ENCODE measurements around the gene SLC5A1. TPM values are rescaled to one million over a fixed set of nuclear protein-coding genes. Genes with fewer than 3 reads are reported as not detected.
"Not testable (repeated sequence)": the region's sequence is repeated elsewhere in the genome, so short reads cannot be mapped to it uniquely, and the experiment has no call there.

Gene SLC5A1
- total RNA-seq, 2 experiments from 2014 or later, result not detected

DNA sequence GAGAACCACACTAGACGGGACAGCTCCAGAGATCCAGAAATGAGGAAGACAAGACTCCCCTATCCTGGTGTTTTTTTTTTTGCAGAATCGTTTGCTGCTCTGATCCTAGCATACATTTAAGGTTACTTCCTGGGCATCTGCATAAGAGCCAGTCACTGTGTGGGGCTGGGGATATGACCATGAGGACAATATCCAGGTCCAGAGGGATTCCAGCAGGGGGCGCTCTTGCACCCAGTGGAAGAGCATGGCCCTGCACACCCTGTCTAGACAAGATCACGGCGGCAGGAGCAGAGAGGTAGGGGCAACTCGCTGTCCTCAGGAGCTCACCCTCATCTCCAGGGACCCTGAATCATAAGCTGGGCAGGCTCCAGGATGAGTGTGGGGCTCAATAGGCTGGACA lies 97.6 kb downstream of the SLC5A1 start:
- not testable (repeated sequence) for H3K4me3 Mint-ChIP-seq; H3K36me3 Mint-ChIP-seq (ENCODE audit: low read depth); H3K9me3 Mint-ChIP-seq; H3K27me3 Mint-ChIP-seq (ENCODE audit: low read depth); H3K27ac Mint-ChIP-seq
- intact Hi-C loops (cut with micrococcal nuclease), result loop anchor here (10.0 kb wide), 1 partner anchor 124 kb away; no protein-coding TSS in a partner anchor
- H3K4me1 Mint-ChIP-seq (ENCODE audit: low read depth), result peaks cover 49% of the 10 kb centered on the region
- CTCF ChIA-PET, result interaction anchor here (1.1 kb wide), 1 partner anchor 333 kb away, joined by 5 read pairs; no protein-coding TSS in a partner anchor
- peak; percentile 21 for DNase-seq

DNA sequence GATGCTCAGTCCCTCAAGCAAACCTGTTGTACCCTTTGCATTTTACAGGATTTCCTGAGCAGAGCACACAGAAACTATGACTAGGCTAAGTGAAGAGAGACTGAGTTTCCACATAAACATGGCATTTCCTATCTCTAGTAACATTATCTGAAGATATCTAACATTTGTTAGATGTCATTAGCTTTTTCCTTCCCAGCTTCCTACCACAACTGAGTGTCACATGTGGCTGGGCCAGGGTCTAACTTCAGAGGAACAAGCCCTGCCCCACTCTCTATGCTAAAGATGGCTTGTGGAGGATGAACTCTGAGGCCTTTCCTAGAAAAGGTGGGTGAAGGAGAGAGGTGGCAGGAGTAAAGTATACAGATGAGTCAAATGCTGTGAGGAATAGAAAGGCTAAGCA lies 99.5 kb downstream of the SLC5A1 start:
- Mint-ChIP-seq H3K27ac (peak overlapping the region; percentile 25), H3K9me3 (peaks cover 6% of the 10 kb centered on the region), H3K4me3 (no peak overlapping the region), H3K4me1 (ENCODE audit: low read depth) (peaks cover 45% of the 10 kb centered on the region), H3K36me3 (ENCODE audit: low read depth) (no peaks in the 10 kb centered on the region), H3K27me3 (ENCODE audit: low read depth) (no peaks in the 10 kb centered on the region)
- intact Hi-C loops (cut with micrococcal nuclease), result loop anchor here (1.0 to 10.0 kb wide), 3 partner anchors 64 to 270 kb away; partner anchors contain the start of gene RTCB
- CTCF ChIA-PET, result no interaction called here
- peak; percentile 25 for DNase-seq

DNA sequence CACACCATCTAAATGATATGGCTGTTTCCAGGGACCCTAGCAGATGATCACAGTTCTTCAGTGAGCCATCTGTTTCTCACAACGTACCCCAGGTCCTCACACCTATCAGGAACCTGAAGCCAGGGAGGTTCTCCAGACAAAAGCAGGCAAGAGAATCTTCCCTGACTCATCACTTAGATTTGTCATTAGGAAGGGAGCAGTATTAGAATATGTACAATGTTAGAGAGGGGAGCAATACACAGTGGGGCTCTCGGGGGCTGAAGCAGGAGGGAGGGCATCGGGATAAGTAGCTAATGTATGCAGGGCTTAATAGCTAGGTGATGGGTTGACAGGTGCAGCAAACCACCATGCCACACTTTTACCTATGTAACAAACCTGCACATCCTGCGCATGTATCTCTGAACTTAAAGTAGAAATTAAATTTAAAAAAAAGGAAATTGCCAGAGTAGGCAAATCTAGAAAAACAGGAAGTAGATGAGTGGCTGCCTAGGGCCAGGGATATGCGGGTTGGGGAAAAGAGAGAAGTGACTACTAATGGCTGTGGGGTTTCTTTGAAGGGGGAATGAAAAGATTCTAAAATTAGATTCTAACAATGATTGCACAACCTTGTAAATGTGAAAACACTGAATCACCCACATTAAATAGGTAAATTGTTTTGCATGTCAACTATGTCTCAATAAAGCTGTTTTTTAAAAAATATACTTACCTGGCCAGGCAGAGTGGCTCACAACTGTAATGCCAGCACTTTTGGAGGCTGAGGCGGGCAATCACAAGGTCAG lies 101.6 kb downstream of the SLC5A1 start:
- Mint-ChIP-seq H3K27ac (no peak overlapping the region), H3K36me3 (ENCODE audit: low read depth) (no peaks in the 10 kb centered on the region), H3K4me3 (no peak overlapping the region), H3K9me3 (peaks cover 7% of the 10 kb centered on the region), H3K27me3 (ENCODE audit: low read depth) (no peaks in the 10 kb centered on the region), H3K4me1 (ENCODE audit: low read depth) (peaks cover 37% of the 10 kb centered on the region)
- CTCF ChIA-PET, result interaction anchor here (0.9 kb wide), 1 partner anchor 122 kb away, joined by 3 read pairs; no protein-coding TSS in a partner anchor
- DNase-seq, result peak; percentile 37
- intact Hi-C loops (cut with micrococcal nuclease), result loop anchor here (10.0 kb wide), 1 partner anchor 120 kb away; no protein-coding TSS in a partner anchor

DNA sequence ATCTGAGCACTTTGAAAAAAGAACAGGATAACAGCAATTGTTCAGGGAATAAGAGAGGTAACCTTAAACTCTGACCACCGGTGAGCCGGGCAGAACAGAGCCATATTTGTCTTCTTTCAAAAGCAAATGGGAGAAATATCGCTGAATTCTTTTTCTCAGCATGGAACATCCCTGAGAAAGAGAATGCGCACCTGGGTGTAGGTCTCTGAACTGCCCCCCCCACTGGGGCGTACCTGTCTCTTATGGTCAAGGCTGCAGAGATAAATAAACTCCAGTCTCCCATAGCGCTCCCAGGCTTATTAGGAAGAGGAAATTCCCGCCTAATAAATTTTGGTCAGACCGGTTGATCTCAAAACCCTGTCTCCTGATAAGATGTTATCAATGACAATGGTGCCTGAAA lies 104.1 kb downstream of the SLC5A1 start:
- H3K27me3 Mint-ChIP-seq (ENCODE audit: low read depth); DNase-seq; H3K9me3 Mint-ChIP-seq; H3K27ac Mint-ChIP-seq; H3K4me3 Mint-ChIP-seq; H3K36me3 Mint-ChIP-seq (ENCODE audit: low read depth); CTCF ChIA-PET: not testable (repeated sequence)
- intact Hi-C loops (cut with micrococcal nuclease), result loop anchor here (10.0 kb wide), 1 partner anchor 118 kb away; no protein-coding TSS in a partner anchor
- peaks cover 29% of the 10 kb centered on the region for H3K4me1 Mint-ChIP-seq (ENCODE audit: low read depth)

DNA sequence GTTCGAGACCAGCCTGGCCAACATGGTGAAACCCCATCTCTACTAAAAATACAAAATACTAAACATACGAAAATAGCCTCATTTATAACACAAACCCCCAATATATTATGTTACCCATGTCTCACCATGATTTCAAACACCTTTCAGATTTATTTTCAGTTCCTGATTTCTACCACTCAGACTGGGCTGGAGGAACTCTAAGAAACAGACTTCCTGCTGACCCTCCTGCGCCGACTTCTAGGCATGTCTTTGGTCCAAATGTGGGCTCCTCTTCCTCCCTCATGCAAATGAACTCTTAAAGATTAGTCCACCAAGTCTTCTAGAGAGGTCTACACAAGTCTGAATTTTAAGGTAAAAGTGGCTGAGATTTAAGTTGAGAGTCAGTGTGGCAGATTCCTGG lies 105.3 kb downstream of the SLC5A1 start:
- CTCF ChIA-PET; DNase-seq; H3K36me3 Mint-ChIP-seq (ENCODE audit: low read depth); H3K27me3 Mint-ChIP-seq (ENCODE audit: low read depth); H3K4me3 Mint-ChIP-seq; H3K27ac Mint-ChIP-seq; H3K9me3 Mint-ChIP-seq: not testable (repeated sequence)
- intact Hi-C loops (cut with micrococcal nuclease), result loop anchor here (10.0 kb wide), 1 partner anchor 116 kb away; no protein-coding TSS in a partner anchor
- peaks cover 19% of the 10 kb centered on the region for H3K4me1 Mint-ChIP-seq (ENCODE audit: low read depth)

DNA sequence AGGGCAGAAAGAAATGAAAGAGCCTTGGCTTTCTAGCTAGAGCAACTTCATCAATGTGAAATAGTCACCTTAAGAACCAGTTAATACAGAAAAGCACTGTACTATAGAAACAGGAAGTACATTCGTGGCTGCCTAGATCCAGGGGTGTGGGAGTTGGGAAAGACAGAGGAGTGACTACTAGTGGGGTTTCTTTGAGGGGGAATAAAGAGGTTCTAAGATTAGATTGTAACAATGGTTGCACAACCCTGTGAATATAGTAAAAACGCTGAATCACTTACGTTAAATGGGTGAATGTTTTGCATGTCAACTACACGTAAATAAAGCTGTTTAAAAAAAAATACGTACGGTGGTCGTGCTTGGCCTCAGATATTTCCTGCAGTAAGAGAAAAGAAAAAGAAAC lies 107.6 kb downstream of the SLC5A1 start:
- H3K36me3 Mint-ChIP-seq (ENCODE audit: low read depth); H3K4me3 Mint-ChIP-seq; H3K27ac Mint-ChIP-seq; intact Hi-C loops (cut with micrococcal nuclease); DNase-seq; H3K4me1 Mint-ChIP-seq (ENCODE audit: low read depth); H3K9me3 Mint-ChIP-seq; H3K27me3 Mint-ChIP-seq (ENCODE audit: low read depth): not testable (repeated sequence)
- CTCF ChIA-PET, result interaction anchor here (1.0 kb wide), 1 partner anchor 52 kb away, joined by 3 read pairs; no protein-coding TSS in a partner anchor

DNA sequence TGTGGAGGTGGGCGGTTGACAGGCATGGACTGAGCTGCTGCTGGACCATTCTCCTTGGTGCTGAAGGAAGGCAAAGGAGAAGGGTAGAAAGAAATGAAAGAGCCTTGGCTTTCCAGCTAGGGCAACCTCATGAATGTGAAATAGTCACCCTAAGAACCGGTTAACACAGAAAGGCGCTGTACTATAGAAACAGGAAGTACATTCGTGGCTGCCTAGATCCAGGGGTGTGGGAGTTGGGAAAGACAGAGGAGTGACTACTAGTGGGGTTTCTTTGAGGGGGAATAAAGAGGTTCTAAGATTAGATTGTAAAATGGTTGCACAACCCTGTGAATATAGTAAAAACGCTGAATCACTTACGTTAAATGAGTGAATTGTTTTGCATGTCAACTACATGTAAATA lies 108.6 kb downstream of the SLC5A1 start:
- not testable (repeated sequence) for DNase-seq

DNA sequence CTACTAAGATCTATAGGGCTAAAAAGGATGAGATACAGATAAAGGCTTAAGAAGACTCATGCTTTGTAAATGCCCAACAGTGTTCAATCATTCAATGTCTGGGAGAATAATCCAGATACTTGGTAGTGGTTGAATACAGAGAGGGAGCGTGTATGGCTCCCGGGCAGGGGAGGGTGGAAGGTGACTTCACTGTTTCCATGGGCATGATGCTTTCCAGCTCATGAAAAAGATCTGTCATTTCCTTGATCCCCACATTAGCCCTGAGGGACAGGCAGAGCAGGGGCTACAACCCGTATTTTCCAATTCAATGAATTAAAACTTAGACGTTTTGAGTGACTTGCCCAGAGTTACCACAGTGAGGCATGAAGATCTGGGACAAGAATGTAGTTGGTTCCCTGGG lies 111.7 kb downstream of the SLC5A1 start:
- H3K4me3 Mint-ChIP-seq; CTCF ChIA-PET; intact Hi-C loops (cut with micrococcal nuclease); H3K27me3 Mint-ChIP-seq (ENCODE audit: low read depth); H3K36me3 Mint-ChIP-seq (ENCODE audit: low read depth); H3K4me1 Mint-ChIP-seq (ENCODE audit: low read depth); H3K27ac Mint-ChIP-seq; H3K9me3 Mint-ChIP-seq; DNase-seq: not testable (repeated sequence)

More for the DNA sequence above, 108.6 kb downstream of the SLC5A1 start:
- CTCF ChIA-PET, result interaction anchor here (0.6 to 1.0 kb wide), 2 partner anchors 51 to 73 kb away, joined by 3 read pairs; no protein-coding TSS in a partner anchor
- H3K4me1 Mint-ChIP-seq (ENCODE audit: low read depth); H3K9me3 Mint-ChIP-seq; H3K4me3 Mint-ChIP-seq; H3K27me3 Mint-ChIP-seq (ENCODE audit: low read depth); H3K27ac Mint-ChIP-seq; H3K36me3 Mint-ChIP-seq (ENCODE audit: low read depth); intact Hi-C loops (cut with micrococcal nuclease): not testable (repeated sequence)

DNA sequence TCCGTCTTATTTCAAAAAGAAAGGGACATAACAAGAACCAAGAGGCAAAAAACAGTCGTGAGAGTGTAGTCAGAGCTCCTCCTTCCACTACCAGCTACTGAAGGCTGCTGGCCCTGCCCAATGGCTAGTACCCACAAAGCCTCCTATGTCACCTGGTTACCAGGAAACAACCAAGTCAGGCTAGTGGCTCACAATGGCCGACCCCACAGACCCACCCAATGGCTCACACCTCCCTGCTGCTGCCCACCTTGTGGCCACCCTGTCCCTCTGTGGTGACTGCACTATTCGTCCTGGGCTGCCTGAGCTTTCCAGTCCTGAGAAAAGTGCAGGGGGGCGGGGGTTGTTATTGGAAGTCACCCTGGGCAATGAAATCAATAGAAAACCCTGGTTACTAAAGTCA lies 114.6 kb downstream of the SLC5A1 start:
- intact Hi-C loops (cut with micrococcal nuclease); H3K27me3 Mint-ChIP-seq (ENCODE audit: low read depth); H3K9me3 Mint-ChIP-seq; H3K27ac Mint-ChIP-seq; H3K4me3 Mint-ChIP-seq; DNase-seq; H3K36me3 Mint-ChIP-seq (ENCODE audit: low read depth); H3K4me1 Mint-ChIP-seq (ENCODE audit: low read depth): not testable (repeated sequence)
- CTCF ChIA-PET, result interaction anchor here (1.1 kb wide), 1 partner anchor 366 kb away, joined by 3 read pairs; no protein-coding TSS in a partner anchor

DNA sequence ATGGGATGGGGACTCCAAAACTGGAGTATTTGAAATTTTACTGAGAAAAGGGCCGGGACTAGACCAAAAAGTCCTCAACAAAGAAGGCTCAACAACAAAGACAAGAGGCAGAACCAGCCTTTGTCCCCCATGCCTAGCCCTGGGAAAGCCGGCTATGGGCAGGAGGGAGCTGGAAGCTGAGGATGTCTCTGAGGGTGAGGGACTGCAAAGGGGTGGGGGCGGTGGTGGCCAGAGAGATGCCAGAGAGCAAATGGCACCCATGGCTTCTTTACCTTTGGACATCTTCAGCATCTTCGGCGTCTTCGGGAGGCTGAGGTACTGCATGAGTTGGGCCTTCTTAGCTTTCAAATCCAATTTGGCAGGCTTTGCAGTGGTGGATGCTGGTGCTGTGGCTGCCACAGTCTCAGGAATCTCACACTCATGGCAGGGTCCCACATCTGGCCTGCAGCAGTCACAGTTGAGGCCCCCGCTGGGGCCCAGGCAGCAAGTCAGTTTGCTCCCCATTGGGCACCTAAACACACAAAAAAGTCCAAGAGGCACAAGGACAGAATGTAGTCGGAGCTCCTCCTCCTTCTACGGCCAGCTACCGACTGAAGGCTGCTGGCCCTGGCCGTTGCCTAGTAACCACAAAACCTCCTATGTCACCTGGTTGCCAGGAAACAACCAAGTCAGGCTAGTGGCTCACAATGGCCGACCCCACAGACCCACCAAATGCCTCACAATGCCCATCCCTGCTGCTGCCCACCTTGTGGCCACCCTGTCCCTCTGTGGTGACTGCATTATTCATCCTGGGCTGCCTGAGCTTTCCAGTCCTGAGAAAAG lies 115.9 kb downstream of the SLC5A1 start, which contains the start of gene C22orf42:
TSS of gene C22orf42 (minus strand) at position 592 of the 822 bp plus-strand sequence. CDS start at position 504, 88 bp downstream.
- CTCF ChIA-PET, result interaction anchor here (1.1 kb wide), 1 partner anchor 365 kb away, joined by 3 read pairs; no protein-coding TSS in a partner anchor
- no peak within 1 kb of the TSS for H3K27ac Mint-ChIP-seq
- DNase-seq, result no peak
- intact Hi-C loops (cut with micrococcal nuclease), result no loop called here
- no peaks in the 10 kb centered on the region for H3K36me3 Mint-ChIP-seq (ENCODE audit: low read depth)
- no peaks in the 10 kb centered on the region for H3K9me3 Mint-ChIP-seq
- H3K4me3 Mint-ChIP-seq, result no peak within 1 kb of the TSS
- H3K4me1 Mint-ChIP-seq (ENCODE audit: low read depth), result peaks cover 3% of the 10 kb centered on the region
- no peaks in the 10 kb centered on the region for H3K27me3 Mint-ChIP-seq (ENCODE audit: low read depth)

DNA sequence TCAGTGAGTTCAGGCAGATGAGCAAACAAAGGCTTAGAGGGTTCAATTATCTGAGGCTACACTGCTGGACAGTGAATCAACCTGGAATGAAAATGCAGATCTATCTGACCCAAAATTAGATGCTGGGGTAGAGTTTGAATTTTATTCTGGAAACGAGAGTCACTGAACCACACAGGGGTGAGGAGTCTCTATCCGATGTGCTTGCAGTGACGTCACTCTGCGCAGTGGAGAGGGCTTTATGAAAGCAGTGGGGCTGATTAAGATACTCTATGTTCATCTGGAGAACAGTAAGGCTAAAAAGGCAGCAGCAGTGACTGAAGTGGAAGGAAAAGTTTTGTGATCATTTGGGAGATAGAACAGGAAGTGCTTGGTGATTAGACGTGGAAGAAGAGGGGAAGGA lies 117.3 kb downstream of the SLC5A1 start:
- H3K4me3 Mint-ChIP-seq; H3K27ac Mint-ChIP-seq; H3K4me1 Mint-ChIP-seq (ENCODE audit: low read depth); CTCF ChIA-PET; DNase-seq; H3K9me3 Mint-ChIP-seq; intact Hi-C loops (cut with micrococcal nuclease); H3K27me3 Mint-ChIP-seq (ENCODE audit: low read depth); H3K36me3 Mint-ChIP-seq (ENCODE audit: low read depth): not testable (repeated sequence)
